Head of caudate nucleus (tissue), 42 donors: ENCODE data around the gene PPP1R16B.
"Not testable (repeated sequence)": the region's sequence is repeated elsewhere in the genome, so short reads cannot be mapped to it uniquely, and the experiment has no call there.

Source experiments
- DNase-seq, 42 donors: peaks; one replicate each; pipeline versions ENCODE4 v3.0.0 to v3.0.0-alpha.2; 2020 to 2021; ENCODE audit warnings: mixed read lengths in 7 of 42
- intact Hi-C: fragments of 100-400 bp; cut with DNase I; formaldehyde crosslinking; loops from one replicate; pipeline ENCODE4 v1.15.0; 2022

Gene PPP1R16B

GRCh38 chr20:38813574-38813962 lies 8.1 kb downstream of the PPP1R16B start:
- intact Hi-C loops = not testable (repeated sequence)
- DNase-seq = peak in 1 of 42 donors; percentile 27

- no peak for DNase-seq
- intact Hi-C loops = no loop called here
Observed at GRCh38 chr20:38815446-38815845, 9.9 kb downstream of the PPP1R16B start.

- intact Hi-C loops = no loop called here
Observed at GRCh38 chr20:38818113-38819065, 12.9 kb downstream of the PPP1R16B start.

GRCh38 chr20:38825571-38825900 lies 20.0 kb downstream of the PPP1R16B start:
- DNase-seq = no peak
- intact Hi-C loops = no loop called here

More at GRCh38 chr20:38818113-38819065, 12.9 kb downstream of the PPP1R16B start:
- peak in 2 of 42 donors; percentile 24 to 26 for DNase-seq

GRCh38 chr20:38825901-38826625 lies 20.6 kb downstream of the PPP1R16B start:
- DNase-seq = peak in 7 of 42 donors; percentile 37 to 70 (median 49)
- intact Hi-C loops = no loop called here

GRCh38 chr20:38827770-38828281 lies 22.3 kb downstream of the PPP1R16B start:
- peak in 11 of 42 donors; percentile 36 to 78 (median 62) for DNase-seq
- intact Hi-C loops = no loop called here

GRCh38 chr20:38828514-38829295 lies 23.2 kb downstream of the PPP1R16B start:
- peak in 27 of 42 donors; percentile 38 to 81 (median 58) for DNase-seq
- intact Hi-C loops = no loop called here

- intact Hi-C loops = no loop called here
- DNase-seq = no peak
Observed at GRCh38 chr20:38829296-38829875, 23.9 kb downstream of the PPP1R16B start.

- intact Hi-C loops = no loop called here
- DNase-seq = no peak
Observed at GRCh38 chr20:38830356-38830755, 24.9 kb downstream of the PPP1R16B start.

GRCh38 chr20:38831049-38831691 lies 25.7 kb downstream of the PPP1R16B start:
- DNase-seq = no peak
- intact Hi-C loops = no loop called here

- intact Hi-C loops = no loop called here
- no peak for DNase-seq
Observed at GRCh38 chr20:38831995-38832620, 26.6 kb downstream of the PPP1R16B start.

GRCh38 chr20:38833154-38833856 lies 27.8 kb downstream of the PPP1R16B start:
- intact Hi-C loops = no loop called here
- DNase-seq = peak in 13 of 42 donors; percentile 25 to 80 (median 58)

- DNase-seq = no peak
- intact Hi-C loops = no loop called here
Observed at GRCh38 chr20:38833857-38834164, 28.3 kb downstream of the PPP1R16B start.

GRCh38 chr20:38834868-38835267 lies 29.4 kb downstream of the PPP1R16B start:
- no peak for DNase-seq
- intact Hi-C loops = no loop called here

GRCh38 chr20:38835792-38836191 lies 30.3 kb downstream of the PPP1R16B start:
- DNase-seq = peak in 36 of 42 donors; percentile 40 to 86 (median 66)
- intact Hi-C loops = no loop called here

GRCh38 chr20:38836991-38837390 lies 31.5 kb downstream of the PPP1R16B start:
- peak in 1 of 42 donors; percentile 19 for DNase-seq
- intact Hi-C loops = no loop called here

GRCh38 chr20:38838326-38838725 lies 32.8 kb downstream of the PPP1R16B start:
- intact Hi-C loops = no loop called here

More at GRCh38 chr20:38838326-38838725, 32.8 kb downstream of the PPP1R16B start:
- peak in 40 of 42 donors; percentile 39 to 88 (median 68) for DNase-seq
